Omental fat pad (tissue), 4 donors: ENCODE results near the gene ATP8A2. TPM values are rescaled to one million over a fixed set of nuclear protein-coding genes. Genes with fewer than 3 reads are reported as not detected.
"Not testable (repeated sequence)": the region's sequence is repeated elsewhere in the genome, so short reads cannot be mapped to it uniquely, and the experiment has no call there.

Source experiments
- ATAC-seq: fragments of 150-250 bp; one replicate; pipeline ENCODE4 v1.9.1; 2016; ENCODE audit warnings: mild to moderate bottlenecking, moderate library complexity; ENCODE audit not compliant: low FRiP score
- DNase-seq: peaks from one replicate; pipeline ENCODE4 v3.0.0-alpha.2; 2019; ENCODE audit warnings: low spot score
- total RNA-seq, 4 donors: library from RNA; depleted of rRNA; stranded (reverse); fragments of >200 nt; gene quantifications; one replicate each; pipeline ENCODE4 v1.1.0, GENCODE V29; 2016
- TF ChIP-seq, protein P1 (sequence below), 3 donors: fragments of 450-650 bp; IDR thresholded peaks; one replicate each; pipeline ENCODE4 v1.5.1; 2016 to 2017; ENCODE audit warnings: antibody characterized with exemption in 3 of 3, mild to moderate bottlenecking in 3 of 3, moderate library complexity in 2 of 3

ATP8A2 gene
- total RNA-seq, 4 donors from 2014 or later: 0.16 to 0.19 TPM; not detected in 2

DNA sequence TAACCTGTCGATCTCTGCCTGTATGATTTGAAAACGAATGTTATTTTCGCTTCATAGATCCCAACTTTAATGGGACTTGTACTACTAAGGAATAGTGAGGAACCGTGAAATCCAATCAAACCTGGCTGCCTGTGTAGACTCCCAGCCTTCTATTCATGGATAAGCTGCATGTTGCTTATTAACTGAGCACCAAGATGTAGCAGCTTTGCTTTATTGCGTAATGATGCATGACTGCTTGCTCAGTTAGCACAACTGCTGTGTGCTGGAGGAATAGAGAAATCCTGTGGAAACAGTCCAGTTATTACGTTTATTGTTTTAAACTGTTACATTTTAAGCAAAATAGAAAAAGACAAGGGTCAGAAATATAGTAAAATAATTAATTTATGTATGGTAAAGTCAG is 571.9 kb downstream of the ATP8A2 start:
- DNase-seq: no peak
- TF ChIP-seq, protein P1, sequence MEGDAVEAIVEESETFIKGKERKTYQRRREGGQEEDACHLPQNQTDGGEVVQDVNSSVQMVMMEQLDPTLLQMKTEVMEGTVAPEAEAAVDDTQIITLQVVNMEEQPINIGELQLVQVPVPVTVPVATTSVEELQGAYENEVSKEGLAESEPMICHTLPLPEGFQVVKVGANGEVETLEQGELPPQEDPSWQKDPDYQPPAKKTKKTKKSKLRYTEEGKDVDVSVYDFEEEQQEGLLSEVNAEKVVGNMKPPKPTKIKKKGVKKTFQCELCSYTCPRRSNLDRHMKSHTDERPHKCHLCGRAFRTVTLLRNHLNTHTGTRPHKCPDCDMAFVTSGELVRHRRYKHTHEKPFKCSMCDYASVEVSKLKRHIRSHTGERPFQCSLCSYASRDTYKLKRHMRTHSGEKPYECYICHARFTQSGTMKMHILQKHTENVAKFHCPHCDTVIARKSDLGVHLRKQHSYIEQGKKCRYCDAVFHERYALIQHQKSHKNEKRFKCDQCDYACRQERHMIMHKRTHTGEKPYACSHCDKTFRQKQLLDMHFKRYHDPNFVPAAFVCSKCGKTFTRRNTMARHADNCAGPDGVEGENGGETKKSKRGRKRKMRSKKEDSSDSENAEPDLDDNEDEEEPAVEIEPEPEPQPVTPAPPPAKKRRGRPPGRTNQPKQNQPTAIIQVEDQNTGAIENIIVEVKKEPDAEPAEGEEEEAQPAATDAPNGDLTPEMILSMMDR (IDR thresholded peaks at IDR 0.05): no peak
- no peak for ATAC-seq

DNA sequence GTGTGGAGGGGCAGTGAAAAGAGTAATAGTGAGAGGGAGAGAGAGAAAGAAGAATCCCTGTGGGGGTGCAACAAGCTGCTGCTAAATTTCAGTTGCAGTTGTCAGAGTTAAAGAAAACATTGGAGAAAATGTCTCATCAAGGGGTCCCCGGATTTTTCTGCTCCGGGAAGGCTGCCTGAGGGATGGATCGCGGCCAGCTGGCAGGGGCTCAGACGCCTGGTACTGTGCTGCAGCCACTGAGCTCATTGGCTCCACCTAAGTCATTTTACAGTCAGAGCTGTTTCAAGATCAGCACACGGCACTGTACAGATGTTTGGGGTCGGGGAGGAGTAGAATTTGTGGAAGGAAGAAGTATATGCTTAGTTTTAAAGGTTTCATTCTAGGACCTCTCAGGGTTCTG is 573.8 kb downstream of the ATP8A2 start:
- no peak for DNase-seq
- TF ChIP-seq, protein P1 (IDR thresholded peaks at IDR 0.05): no peak
- ATAC-seq: no peak

DNA sequence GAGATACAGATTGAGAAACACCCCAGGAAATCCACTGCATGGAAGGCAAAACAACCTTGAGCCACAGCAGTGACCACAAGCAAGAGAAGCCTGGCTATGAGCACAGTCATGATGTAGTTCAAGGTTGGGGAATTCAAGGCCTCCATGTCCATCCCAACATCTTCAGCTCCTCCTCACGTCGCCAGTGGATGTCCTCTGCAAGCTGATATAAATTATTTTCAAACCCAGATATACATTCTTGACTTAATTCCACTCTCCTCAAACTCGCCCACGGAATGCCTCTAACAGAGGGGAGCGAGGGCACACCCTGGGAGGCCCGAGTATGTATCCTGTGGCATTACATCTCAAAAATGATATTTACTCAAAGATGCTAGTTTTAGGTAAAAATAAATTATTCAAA is 574.5 kb downstream of the ATP8A2 start:
- ATAC-seq: no peak

DNA sequence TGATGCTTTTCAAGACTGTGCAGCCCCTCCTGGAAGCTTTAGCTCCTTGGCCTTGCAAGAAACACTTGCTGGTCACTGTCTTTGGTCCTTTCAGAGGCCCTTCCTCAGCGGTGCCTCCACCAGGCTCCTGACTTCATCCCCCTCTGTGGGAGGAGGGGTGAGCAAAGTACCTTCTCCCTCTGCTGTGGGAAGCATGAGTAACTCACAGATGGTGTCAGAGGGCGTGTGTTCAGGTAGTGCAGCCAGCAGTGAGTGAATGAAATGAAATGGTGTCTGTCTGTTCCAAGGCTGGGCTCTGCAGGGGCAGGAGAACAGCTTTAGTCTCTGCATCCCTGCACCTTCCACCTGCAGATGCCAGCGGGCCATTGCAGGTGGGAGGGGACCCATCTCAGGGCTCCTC is 577.1 kb downstream of the ATP8A2 start:
- no peak for ATAC-seq
- TF ChIP-seq, protein P1 (IDR thresholded peaks at IDR 0.05): no peak
- DNase-seq: no peak

More for the DNA sequence above, 574.5 kb downstream of the ATP8A2 start:
- TF ChIP-seq, protein P1 (IDR thresholded peaks at IDR 0.05): no peak
- DNase-seq: no peak

DNA sequence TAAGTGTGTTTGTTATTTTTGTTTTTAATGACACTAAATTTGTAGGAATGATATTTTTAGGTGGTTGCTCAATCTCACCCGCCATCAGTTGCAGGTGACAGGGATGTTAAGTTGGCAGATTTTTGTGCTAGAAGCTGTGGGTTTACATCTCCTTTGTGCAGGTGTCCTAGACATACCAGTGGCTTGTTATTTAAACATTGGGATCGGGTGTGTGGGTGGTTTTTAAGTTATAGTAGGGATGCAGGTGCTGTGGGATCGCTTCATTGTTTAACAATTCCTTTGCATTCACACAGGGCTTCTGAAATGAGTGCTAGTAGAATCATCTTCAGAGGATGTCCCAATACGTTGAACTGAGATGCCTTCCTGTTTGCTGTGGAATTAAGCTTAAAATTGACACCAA is 580.1 kb downstream of the ATP8A2 start:
- ATAC-seq (no peak), DNase-seq (no peak)
- TF ChIP-seq, protein P1 (IDR thresholded peaks at IDR 0.05): no peak

DNA sequence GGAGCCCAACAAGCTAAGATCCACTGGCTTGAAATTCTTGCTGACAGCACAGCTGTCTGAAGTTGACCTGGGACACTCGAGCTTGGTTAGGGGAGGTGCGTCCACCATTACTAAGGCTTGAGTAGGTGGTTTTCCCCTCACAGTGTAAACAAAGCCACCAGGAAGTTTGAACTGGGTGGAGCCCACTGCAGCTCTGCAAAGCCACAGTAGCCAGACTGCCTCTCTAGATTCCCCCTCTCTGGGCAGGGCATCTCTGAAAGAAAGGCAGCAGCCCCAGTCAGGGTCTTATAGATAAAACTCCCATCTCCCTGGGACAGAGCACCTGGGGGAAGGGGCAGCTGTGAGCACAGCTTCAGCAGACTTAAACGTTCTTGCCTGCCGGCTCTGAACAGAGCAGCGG is 582.3 kb downstream of the ATP8A2 start:
- ATAC-seq, DNase-seq: not testable (repeated sequence)

DNA sequence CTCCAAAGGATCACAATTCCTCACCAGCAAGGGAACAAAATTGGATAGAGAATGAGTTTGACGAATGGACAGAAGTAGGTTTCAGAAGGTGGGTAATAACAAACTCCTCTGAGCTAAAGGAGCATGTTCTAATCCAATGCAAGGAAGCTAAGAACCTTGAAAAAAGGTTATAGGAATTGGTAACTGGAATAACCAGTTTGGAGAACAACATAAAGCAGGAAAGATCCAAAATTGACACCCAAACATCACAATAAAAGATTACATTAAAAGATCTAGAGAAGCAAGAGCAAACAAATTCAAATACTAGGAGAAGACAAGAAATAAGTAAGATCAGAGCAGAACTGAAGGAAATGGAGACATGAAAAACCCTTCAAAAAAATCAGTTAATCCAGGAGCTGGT is 583.2 kb downstream of the ATP8A2 start:
- ATAC-seq, DNase-seq: not testable (repeated sequence)

DNA sequence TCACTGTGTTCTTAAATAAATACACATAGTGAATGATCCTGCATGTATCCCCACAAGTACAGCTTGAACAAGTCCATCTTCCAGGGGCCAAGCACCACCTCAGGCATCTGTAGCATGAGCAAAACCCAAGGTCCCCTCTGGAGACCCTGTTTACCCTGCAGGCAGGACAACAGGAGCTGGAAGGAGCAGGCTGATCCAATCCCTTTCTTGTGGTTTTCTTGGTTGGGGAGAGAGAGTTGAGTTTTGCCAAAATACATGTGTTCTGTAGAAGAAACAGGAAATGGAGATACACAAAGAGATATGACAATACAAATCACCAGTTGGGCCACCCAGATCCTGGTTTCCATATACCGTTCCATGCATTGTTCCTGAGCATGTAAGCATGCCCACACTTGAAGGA is 587.2 kb downstream of the ATP8A2 start:
- DNase-seq (no peak), ATAC-seq (no peak)
- TF ChIP-seq, protein P1 (IDR thresholded peaks at IDR 0.05): no peak
